MM.1S (cell line): ENCODE data around the gene MRM3.

Experiments used
- EZH2 ChIP-seq: fragments of 300-600 bp; sonication (generic); optimal IDR thresholded peaks from 2 replicates; pipeline ENCODE3; 2017; ENCODE audit warnings: low read depth, mild to moderate bottlenecking, antibody characterized with exemption, low read length, mixed read lengths
- EZH2phosphoT487 ChIP-seq: fragments of 300-600 bp; sonication (generic); IDR thresholded peaks from 2 replicates; pipeline ENCODE4 v1.6.1; 2018; ENCODE audit warnings: antibody characterized with exemption, low read length
- TF ChIP-seq, protein P1 (sequence below): fragments of 300-600 bp; sonication (generic); IDR thresholded peaks from 2 replicates; pipeline ENCODE4 v1.5.1; 2016; ENCODE audit warnings: antibody characterized with exemption, low read length, mixed read lengths

DNA sequence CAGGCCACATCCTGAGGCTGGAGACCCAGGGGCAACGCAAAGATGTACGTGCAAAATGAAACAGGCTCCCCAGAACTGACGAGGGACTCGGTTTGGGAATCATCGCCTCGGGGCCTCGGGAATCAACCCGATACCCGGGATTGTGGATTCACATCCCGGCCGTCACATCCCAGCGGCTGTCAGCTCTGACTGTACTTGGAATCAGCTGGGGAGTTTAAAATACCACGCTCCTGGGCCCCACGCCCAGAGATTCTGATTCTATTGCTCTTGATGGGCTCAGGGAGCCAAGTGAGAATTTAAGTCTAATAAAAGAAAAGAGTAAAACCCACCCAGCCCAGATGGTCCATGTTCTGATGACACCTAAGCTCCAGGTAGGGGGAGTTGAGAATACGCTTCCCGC is 42.2 kb downstream of the MRM3 start:
- TF ChIP-seq, protein P1, sequence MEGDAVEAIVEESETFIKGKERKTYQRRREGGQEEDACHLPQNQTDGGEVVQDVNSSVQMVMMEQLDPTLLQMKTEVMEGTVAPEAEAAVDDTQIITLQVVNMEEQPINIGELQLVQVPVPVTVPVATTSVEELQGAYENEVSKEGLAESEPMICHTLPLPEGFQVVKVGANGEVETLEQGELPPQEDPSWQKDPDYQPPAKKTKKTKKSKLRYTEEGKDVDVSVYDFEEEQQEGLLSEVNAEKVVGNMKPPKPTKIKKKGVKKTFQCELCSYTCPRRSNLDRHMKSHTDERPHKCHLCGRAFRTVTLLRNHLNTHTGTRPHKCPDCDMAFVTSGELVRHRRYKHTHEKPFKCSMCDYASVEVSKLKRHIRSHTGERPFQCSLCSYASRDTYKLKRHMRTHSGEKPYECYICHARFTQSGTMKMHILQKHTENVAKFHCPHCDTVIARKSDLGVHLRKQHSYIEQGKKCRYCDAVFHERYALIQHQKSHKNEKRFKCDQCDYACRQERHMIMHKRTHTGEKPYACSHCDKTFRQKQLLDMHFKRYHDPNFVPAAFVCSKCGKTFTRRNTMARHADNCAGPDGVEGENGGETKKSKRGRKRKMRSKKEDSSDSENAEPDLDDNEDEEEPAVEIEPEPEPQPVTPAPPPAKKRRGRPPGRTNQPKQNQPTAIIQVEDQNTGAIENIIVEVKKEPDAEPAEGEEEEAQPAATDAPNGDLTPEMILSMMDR = no peak
- TF ChIP-seq EZH2 (no peak), EZH2phosphoT487 (no peak)
